CD4-positive, alpha-beta T cell treated with Interleukin-4 for 1 hour (primary cell): Measurements from ENCODE around the gene PCDHGA7.
"Not testable (repeated sequence)": the region's sequence is repeated elsewhere in the genome, so short reads cannot be mapped to it uniquely, and the experiment has no call there.

ENCODE experiments used
- DNase-seq, 2 donors: peaks; one replicate each; pipeline ENCODE4 v3.0.0-alpha.2; 2020 to 2022

The PCDHGA7 gene

GRCh38 chr5:141382469-141383294 lies at the start of gene PCDHGA7:
PCDHGA7 (plus strand) TSS chr5:141382742; CDS start chr5:141382900, 158 bp downstream.
- peak in 1 of 2 donors; percentile 13 for DNase-seq

GRCh38 chr5:141338538-141339306 lies 43.8 kb upstream of the PCDHGA7 start, which contains the start of gene PCDHGA2:
PCDHGA2 (plus strand) TSS chr5:141338760.
- no peak for DNase-seq

GRCh38 chr5:141340781-141341354 lies 41.7 kb upstream of the PCDHGA7 start:
- DNase-seq = not testable (repeated sequence)

- no peak for DNase-seq
Observed at GRCh38 chr5:141342773-141343172, 39.8 kb upstream of the PCDHGA7 start.

GRCh38 chr5:141343242-141343952 lies 39.1 kb upstream of the PCDHGA7 start, which contains the start of gene PCDHGA3:
PCDHGA3 (plus strand) TSS chr5:141343829; CDS start chr5:141344034, 205 bp downstream.
- DNase-seq = no peak

- no peak for DNase-seq
Observed at GRCh38 chr5:141343953-141344463, 38.5 kb upstream of the PCDHGA7 start.

GRCh38 chr5:141345327-141345726 lies 37.2 kb upstream of the PCDHGA7 start:
- no peak for DNase-seq

- not testable (repeated sequence) for DNase-seq
Observed at GRCh38 chr5:141346017-141346416, 36.5 kb upstream of the PCDHGA7 start.

GRCh38 chr5:141349917-141350619 lies 32.5 kb upstream of the PCDHGA7 start, which contains the start of gene PCDHGB1:
PCDHGB1 (plus strand) TSS chr5:141350099; CDS start chr5:141350261, 162 bp downstream.
- DNase-seq = peak in 1 of 2 donors; percentile 43

- DNase-seq = no peak
Observed at GRCh38 chr5:141351591-141351990, 31.0 kb upstream of the PCDHGA7 start.

- peak in 1 of 2 donors; percentile 19 for DNase-seq
Observed at GRCh38 chr5:141354900-141355469, 27.6 kb upstream of the PCDHGA7 start, which contains the start of gene PCDHGA4. PCDHGA4 (plus strand) TSS chr5:141355021; CDS start chr5:141355108, 87 bp downstream.

- no peak for DNase-seq
Observed at GRCh38 chr5:141355641-141356040, 26.9 kb upstream of the PCDHGA7 start.

GRCh38 chr5:141356133-141356532 lies 26.4 kb upstream of the PCDHGA7 start:
- DNase-seq = no peak

GRCh38 chr5:141356950-141357349 lies 25.6 kb upstream of the PCDHGA7 start:
- no peak for DNase-seq

- DNase-seq = peak in 1 of 2 donors; percentile 49
Observed at GRCh38 chr5:141359790-141360426, 22.6 kb upstream of the PCDHGA7 start, which contains the start of gene PCDHGB2. PCDHGB2 (plus strand) TSS chr5:141359994; CDS start chr5:141360136, 142 bp downstream.

GRCh38 chr5:141360685-141361084 lies 21.9 kb upstream of the PCDHGA7 start:
- DNase-seq = no peak

GRCh38 chr5:141362719-141363118 lies 19.8 kb upstream of the PCDHGA7 start:
- no peak for DNase-seq

- DNase-seq = no peak
Observed at GRCh38 chr5:141363952-141364660, 18.4 kb upstream of the PCDHGA7 start, which contains the start of gene PCDHGA5. PCDHGA5 (plus strand) TSS chr5:141364162; CDS start chr5:141364331, 169 bp downstream.
